NCI-H82 treated with DMSO at 0.1 percent for 48 hours (cell line): ENCODE measurements around the gene TTC21B.

Experiments
- DNase-seq: peaks from one replicate; lab custom pipeline; 2025; ENCODE audit not compliant: unreplicated experiment; lab: John Stamatoyannopoulos, UW

The TTC21B gene

GRCh38 chr2:165927353-165927752, 26.2 kb downstream of the TTC21B start:
- no peak for DNase-seq

DNA sequence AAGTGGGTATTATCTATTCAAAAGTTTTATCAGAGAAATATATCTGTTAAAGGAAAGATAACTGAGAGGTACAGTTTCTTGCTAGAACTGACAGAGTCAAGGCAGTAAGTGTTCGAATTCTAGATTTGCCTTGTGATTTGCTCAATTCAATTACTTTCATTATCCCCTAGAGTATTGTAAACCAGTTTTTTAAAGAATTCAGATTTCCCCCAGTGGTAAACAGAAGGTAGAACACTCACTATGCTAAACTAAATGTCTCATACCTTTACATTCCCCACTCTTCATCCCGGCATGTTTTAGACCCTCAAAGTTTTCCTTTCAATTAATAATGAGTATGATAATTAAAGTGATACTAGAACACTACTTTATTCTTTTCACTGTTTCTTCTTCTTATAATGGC, 28.6 kb downstream of the TTC21B start:
- no peak for DNase-seq

GRCh38 chr2:165920748-165921147, 32.8 kb downstream of the TTC21B start:
- no peak for DNase-seq

- no peak for DNase-seq
Measured at GRCh38 chr2:165913636-165914035, 39.9 kb downstream of the TTC21B start.

GRCh38 chr2:165911981-165912380, 41.6 kb downstream of the TTC21B start:
- no peak for DNase-seq

DNA sequence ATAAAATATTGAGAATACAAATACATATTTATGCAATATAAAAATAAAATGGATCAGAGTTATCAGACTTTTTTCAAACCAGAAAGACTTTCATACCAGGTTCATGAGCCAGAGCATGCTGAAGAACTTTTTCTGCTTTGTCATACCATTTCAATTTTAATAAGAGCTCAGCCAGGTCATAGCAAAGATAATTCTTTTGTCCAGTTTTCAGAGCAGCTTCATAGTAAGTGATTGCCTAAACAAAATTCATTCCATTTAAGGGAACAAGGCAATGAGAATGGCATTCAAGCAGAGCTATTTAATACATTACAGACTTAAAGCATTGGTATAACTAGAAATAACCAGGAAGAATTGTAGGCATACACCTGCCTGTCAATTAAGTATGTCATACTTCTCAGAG, 42.3 kb downstream of the TTC21B start:
- DNase-seq: no peak

- DNase-seq: no peak
Measured at GRCh38 chr2:165909466-165909865, 44.1 kb downstream of the TTC21B start.

DNA sequence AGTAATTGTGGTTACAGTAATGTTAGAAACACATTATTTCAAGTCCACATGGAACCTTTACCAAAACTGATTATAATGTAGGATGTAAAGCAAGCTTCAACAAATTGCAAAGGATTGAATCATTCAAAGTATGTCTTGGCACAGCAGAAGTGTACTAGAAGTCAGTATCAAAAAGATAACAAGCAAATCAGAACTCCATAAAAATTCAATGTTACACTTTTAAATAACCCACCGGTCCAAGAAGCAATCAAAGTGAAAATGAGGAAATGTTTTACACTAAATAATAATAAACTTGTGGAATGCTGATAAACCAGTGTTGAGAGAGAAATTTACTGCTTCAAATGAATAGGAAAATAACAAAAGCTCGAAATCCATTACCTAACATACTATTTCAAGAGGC, 47.7 kb downstream of the TTC21B start:
- DNase-seq: no peak

DNA sequence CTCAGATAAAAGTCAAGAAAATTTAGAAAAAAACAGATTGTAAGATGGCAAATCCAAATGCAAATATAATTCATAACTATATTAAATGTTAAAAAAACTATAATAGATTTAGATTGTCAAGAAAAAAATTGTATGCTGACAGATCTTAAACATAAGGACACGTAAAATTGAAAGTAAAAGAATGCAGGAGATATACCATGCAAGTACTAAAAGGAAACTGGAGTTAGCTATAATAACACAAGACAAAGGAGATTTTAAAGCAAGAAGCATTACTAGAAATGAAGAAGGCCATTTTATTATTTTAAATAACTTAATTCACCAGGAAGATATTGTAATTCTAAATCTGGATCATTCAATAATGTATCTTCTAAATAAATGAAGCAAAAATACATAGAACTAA, 48.3 kb downstream of the TTC21B start:
- DNase-seq: no peak

DNA sequence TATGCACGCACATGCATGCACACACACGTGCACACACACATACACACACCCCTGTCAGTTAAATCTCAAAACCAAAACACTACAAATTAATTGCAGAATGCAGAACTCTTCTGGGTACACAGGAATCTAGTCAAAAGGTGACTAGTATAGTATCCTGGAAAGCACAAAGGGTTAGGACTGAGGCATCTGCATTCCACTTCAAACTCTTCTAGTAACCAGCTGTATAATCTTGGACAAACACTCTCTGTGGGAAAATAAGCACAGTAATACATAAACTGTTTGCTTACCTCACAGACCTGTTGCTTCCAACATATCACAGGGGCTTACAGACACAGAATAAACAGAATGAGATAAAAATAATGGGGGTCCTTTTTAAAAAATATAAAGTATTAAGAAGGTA, 49.1 kb downstream of the TTC21B start:
- no peak for DNase-seq

- no peak for DNase-seq
Measured at GRCh38 chr2:165903406-165903805, 50.2 kb downstream of the TTC21B start.

DNA sequence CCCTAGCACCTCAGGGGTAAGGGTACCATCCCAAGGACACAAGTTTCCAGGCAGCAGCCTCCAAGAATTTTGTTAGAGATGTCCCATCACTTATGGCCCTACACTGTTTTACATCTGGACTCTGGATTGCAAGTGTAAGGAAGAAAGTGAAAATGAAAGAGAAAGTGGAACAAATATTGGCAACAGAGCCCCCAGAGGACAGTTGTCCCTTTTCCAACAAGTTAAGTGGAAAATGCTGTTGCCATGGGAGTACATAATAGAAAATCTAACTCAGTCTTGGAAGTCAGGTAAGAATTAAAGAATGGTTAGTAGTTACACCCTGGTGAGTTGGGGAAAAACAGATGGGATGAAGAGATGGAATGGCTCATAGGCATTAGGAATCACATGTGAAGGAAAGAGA, 50.6 kb downstream of the TTC21B start:
- no peak for DNase-seq

GRCh38 chr2:165901620-165902298, 51.8 kb downstream of the TTC21B start:
- DNase-seq: no peak

GRCh38 chr2:165899311-165899710, 54.3 kb downstream of the TTC21B start:
- no peak for DNase-seq

GRCh38 chr2:165898381-165898780, 55.2 kb downstream of the TTC21B start:
- no peak for DNase-seq

DNA sequence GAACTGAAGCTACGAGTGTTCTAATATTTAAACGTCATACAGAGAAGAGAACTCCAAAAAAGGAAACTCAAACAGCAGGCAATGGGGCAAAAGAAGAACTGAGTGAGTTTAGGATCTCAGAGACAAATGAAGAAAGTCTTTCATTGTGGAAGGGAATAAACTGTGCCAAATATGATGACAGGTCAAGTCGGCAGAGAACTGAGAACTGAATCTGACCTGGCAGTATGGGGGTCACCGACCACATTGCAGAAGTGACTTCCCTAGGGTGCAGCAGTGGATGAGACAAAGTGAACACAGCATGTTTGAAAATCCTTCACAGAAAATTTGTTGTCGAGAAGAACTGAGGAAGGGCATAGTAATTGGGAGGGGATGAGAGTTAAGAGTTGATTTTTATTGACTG, 55.9 kb downstream of the TTC21B start:
- no peak for DNase-seq

- no peak for DNase-seq
Measured at GRCh38 chr2:165897074-165897473, 56.5 kb downstream of the TTC21B start.

DNA sequence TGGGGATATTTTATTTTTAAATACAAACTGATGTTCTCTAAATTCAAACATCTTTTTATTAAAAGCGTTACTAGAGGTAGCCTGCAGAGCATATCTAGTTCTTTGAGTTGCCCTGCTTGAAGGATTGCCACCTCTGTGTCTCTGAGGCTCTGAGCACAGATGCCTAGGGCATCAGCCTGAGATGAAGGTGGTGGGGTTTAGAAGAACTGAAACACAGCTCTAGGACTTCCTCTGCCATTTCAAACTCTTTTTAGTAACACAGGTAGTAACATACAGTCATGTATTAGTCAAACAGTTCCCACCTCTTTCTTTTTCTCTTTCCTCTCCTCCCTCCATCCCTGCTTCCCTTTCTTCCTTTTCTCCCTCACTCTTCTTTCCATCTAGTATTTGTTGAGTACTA, 57.6 kb downstream of the TTC21B start:
- no peak for DNase-seq

DNA sequence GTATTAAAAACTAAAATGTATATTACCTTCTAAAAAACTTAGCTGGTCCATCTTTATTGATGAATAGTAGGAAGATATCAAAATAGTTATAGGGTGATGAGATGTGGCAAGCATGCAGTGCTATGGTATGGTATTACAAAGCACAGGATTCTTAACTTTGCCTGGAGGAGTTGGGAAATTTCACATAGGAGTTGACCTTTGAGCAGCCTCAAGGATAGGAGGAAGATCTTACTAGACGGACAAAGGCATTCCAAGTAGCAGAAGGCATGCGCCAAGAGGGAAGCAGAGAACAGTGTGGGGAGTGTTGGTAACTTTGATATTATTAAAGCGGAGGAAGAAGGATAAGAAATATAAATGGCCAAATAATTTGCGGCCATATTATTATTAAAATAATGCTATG, 60.0 kb downstream of the TTC21B start:
- no peak for DNase-seq

DNA sequence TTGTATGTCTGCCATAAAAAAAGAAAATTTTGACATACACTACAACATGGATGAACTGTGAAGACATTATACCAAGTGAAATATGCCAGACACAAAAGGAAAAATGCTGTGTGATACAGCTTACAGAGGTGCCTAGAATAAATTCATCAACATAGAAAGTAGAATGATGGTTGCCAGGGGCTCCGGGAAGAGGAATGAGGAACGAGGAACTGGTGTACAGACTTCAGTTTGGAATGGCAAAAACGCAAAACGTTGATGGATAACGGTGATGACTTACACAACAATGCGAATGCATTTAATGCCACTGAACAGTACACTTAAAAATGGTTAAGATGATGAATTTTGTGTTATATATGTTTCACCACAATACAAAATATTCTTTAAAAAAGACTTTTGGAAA, 61.0 kb downstream of the TTC21B start:
- no peak for DNase-seq

- no peak for DNase-seq
Measured at GRCh38 chr2:165891943-165892342, 61.6 kb downstream of the TTC21B start.

DNA sequence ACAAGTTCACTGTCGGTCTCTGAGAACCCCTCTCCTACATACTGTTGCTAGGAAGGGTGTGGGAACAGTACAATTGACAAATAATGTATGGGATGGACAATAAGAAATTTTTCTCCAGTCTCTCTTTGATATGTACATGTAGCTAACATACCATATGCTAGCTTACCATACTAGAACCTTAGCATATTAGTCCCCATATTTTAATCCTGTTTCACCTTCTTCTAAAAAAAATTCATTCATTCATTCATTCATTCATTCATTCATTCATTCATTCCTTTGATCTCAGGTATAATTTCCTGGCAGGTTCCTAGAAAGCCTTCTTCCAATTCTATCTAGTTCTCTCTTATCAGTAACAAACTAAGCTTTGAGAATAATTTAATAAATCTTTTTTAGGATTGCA, 62.2 kb downstream of the TTC21B start:
- no peak for DNase-seq

DNA sequence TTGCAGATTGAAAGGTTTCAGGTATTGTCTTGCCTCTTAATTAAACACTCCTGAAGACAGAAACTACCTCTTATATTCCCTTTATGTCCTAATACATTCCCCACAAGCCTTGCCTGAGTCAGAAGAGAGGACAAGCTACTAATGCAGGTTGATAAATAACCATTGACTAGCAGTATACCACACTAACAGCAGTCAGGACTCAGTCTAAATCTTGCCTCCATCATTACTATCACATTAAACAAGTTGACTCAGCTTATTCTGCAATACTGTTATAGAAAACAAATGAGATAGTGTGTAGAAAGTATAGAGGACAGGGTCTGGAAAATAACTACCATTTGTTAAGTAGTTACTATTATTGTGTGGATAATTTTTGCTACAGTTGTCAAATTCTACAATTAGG, 63.8 kb downstream of the TTC21B start:
- DNase-seq: no peak

GRCh38 chr2:165889158-165889557, 64.4 kb downstream of the TTC21B start:
- no peak for DNase-seq
